Epithelial cell of proximal tubule (primary cell): ENCODE results near the gene DHPS. TPM values are rescaled to one million over a fixed set of nuclear protein-coding genes. Genes with fewer than 3 reads are reported as not detected.
A peak's percentile ranks its signal among the peaks of the same experiment; 100 is the strongest.

Source experiments
- DNase-seq: peaks from one replicate; pipeline ENCODE4 v3.0.0-alpha.2; 2011; ENCODE audit warnings: low read depth
- H3K4me3 ChIP-seq: 2 replicates; pipeline ENCODE4 v1.5.1; 2011; ENCODE audit warnings: low read depth, mild to moderate bottlenecking, low read length
- total RNA-seq: library from RNA; depleted of rRNA; stranded (reverse); fragments of >200 nt; gene quantifications from 2 replicates; pipeline ENCODE4 v1.2.3, GENCODE V29; 2015
- TF ChIP-seq, protein P1 (sequence below): conservative IDR thresholded peaks from 2 replicates; pipeline ENCODE4 v1.5.1; 2012; ENCODE audit warnings: low read depth, mild to moderate bottlenecking, low read length

The DHPS gene
- total RNA-seq, 1 donor from 2014 or later: 134 TPM

GRCh38 chr19:12642506-12642905 is 39.2 kb downstream of the DHPS start:
- H3K4me3 ChIP-seq: no peak overlapping the region
- DNase-seq: no peak
- TF ChIP-seq, protein P1, sequence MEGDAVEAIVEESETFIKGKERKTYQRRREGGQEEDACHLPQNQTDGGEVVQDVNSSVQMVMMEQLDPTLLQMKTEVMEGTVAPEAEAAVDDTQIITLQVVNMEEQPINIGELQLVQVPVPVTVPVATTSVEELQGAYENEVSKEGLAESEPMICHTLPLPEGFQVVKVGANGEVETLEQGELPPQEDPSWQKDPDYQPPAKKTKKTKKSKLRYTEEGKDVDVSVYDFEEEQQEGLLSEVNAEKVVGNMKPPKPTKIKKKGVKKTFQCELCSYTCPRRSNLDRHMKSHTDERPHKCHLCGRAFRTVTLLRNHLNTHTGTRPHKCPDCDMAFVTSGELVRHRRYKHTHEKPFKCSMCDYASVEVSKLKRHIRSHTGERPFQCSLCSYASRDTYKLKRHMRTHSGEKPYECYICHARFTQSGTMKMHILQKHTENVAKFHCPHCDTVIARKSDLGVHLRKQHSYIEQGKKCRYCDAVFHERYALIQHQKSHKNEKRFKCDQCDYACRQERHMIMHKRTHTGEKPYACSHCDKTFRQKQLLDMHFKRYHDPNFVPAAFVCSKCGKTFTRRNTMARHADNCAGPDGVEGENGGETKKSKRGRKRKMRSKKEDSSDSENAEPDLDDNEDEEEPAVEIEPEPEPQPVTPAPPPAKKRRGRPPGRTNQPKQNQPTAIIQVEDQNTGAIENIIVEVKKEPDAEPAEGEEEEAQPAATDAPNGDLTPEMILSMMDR: no peak

DNA sequence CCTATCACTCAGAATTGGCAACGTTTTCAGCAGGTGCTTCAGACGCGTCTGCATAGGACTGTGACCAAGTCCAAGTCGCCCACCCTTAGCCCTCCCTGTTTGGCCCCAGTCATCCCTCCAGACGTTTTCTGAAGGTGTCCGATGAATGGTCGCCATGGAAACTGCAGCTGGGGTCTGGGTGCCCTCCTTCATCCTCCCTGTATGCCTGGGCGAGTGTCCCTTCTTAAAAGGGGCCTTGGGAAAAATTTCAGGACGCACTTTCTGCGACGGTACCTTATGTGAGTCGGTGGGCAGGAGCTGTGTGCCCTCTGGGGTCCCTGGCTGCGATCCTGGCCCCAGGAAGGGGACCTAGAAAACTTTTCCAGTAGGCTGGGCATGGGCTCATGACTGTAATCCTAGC is 40.2 kb downstream of the DHPS start:
- TF ChIP-seq, protein P1: no peak
- DNase-seq: no peak
- H3K4me3 ChIP-seq: no peak overlapping the region

- peak overlapping the region; percentile 28 for H3K4me3 ChIP-seq
- DNase-seq: peak; percentile 20
- TF ChIP-seq, protein P1: peak; percentile 77
These were observed 41.6 kb downstream of the DHPS start for GRCh38 chr19:12639901-12640613.

- TF ChIP-seq, protein P1: no peak
- DNase-seq: no peak
- H3K4me3 ChIP-seq: no peak overlapping the region
These were observed 43.0 kb downstream of the DHPS start for GRCh38 chr19:12638611-12639182.

- no peak for DNase-seq
- H3K4me3 ChIP-seq: no peak overlapping the region
- TF ChIP-seq, protein P1: no peak
These were observed 45.0 kb downstream of the DHPS start for GRCh38 chr19:12636631-12637030.

DNA sequence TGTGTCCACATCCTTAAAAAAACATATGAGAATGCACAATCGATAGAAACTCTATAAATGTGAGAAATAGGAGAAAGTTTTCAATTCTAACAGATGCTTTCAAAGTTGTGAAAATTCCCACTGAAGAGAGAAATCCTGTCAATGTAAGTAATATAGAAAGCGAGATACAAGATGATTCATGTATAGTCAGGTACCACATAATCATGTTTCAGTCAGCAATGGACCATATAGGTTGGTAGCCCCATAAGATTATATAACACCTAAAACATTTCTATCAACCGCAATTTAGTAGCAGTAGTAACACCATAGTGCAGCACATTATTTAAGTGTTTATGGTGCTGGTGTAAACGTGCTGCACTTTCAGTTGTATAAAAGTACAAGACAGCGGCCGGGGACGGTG is 52.5 kb downstream of the DHPS start:
- no peak overlapping the region for H3K4me3 ChIP-seq
- no peak for DNase-seq
- TF ChIP-seq, protein P1: no peak
